IMR-90 (cell line): ENCODE results near the gene RNF212B. TPM values are rescaled to one million over a fixed set of nuclear protein-coding genes. Genes with fewer than 3 reads are reported as not detected.

Experiments
- ATAC-seq: fragments of 200-7000 bp; cut with Tn5 transposase; 2 replicates; pipeline ENCODE4 v1.9.1; 2020; ENCODE audit warnings: low read depth, mild to moderate bottlenecking, moderate library complexity
- BruUV-seq: library from RNA; stranded (reverse); fragments of 400-500 nt; replicated peaks from 2 replicates; lab custom pipeline; 2021; lab: Mats Ljungman, UMichigan
- CTCF ChIA-PET: fragments of 300-600 bp; formaldehyde crosslinking; extraction: SDS; loops from one replicate; lab custom pipeline; 2021; ENCODE audit warnings: antibody characterized with exemption; lab: Yijun Ruan, JAX
- POLR2A ChIA-PET: fragments of 300-600 bp; sonication (Branson Sonifier 250); formaldehyde crosslinking; loops from one replicate; lab custom pipeline; 2022; ENCODE audit warnings: antibody characterized with exemption; ENCODE audit not compliant: unreplicated experiment; lab: Charles Lee
- DNase-seq: peaks from one replicate; pipeline ENCODE4 v3.0.0; 2013
- H2AFZ ChIP-seq: replicated peaks from 2 replicates; pipeline ENCODE3; 2013; ENCODE audit warnings: low read length, mild to moderate bottlenecking; ENCODE audit not compliant: poor library complexity
- H2AK5ac ChIP-seq: 2 replicates; pipeline ENCODE4 v1.6.1; 2013; ENCODE audit warnings: low read depth, low read length, inconsistent platforms
- H2AK9ac ChIP-seq: replicated peaks from 2 replicates; pipeline ENCODE3; 2013; ENCODE audit warnings: mild to moderate bottlenecking, low read depth, low read length, moderate library complexity; ENCODE audit not compliant: poor library complexity
- H2BK120ac ChIP-seq: 2 replicates; pipeline ENCODE4 v1.6.1; 2013; ENCODE audit warnings: low read depth, low read length, inconsistent platforms
- H2BK15ac ChIP-seq: 3 replicates; pipeline ENCODE4 v1.6.1; 2013; ENCODE audit warnings: low read depth, low read length, inconsistent platforms
- H2BK20ac ChIP-seq: 2 replicates; pipeline ENCODE4 v1.6.1; 2013; ENCODE audit warnings: low read depth, mild to moderate bottlenecking, inconsistent platforms, low read length, moderate library complexity
- H2BK5ac ChIP-seq: 2 replicates; pipeline ENCODE4 v1.6.1; 2013; ENCODE audit warnings: mild to moderate bottlenecking, low read depth, low read length, inconsistent platforms; ENCODE audit not compliant: poor library complexity, severe bottlenecking
- H3K14ac ChIP-seq: replicated peaks from 2 replicates; pipeline ENCODE4 v1.6.1; 2013; ENCODE audit warnings: low read depth, low read length, inconsistent platforms
- H3K18ac ChIP-seq: 2 replicates; pipeline ENCODE4 v1.6.1; 2013; ENCODE audit warnings: low read depth, low read length, control low read depth
- H3K23ac ChIP-seq: 2 replicates; pipeline ENCODE4 v1.6.1; 2013; ENCODE audit warnings: low read depth, low read length, inconsistent platforms
- H3K27ac ChIP-seq: 2 replicates; pipeline ENCODE4 v1.5.1; 2013; ENCODE audit warnings: mild to moderate bottlenecking, control low read depth, low read length; ENCODE audit not compliant: insufficient read depth
- H3K27me3 ChIP-seq: 2 replicates; pipeline ENCODE4 v1.6.1; 2013; ENCODE audit warnings: low read length; ENCODE audit not compliant: control insufficient read depth, insufficient read depth
- H3K36me3 ChIP-seq: 2 replicates; pipeline ENCODE4 v1.6.1; 2013; ENCODE audit warnings: low read length, mixed read lengths; ENCODE audit not compliant: control insufficient read depth, insufficient read depth
- H3K4ac ChIP-seq: 2 replicates; pipeline ENCODE4 v1.6.1; 2013; ENCODE audit warnings: low read depth, low read length, inconsistent platforms
- H3K4me1 ChIP-seq: 2 replicates; pipeline ENCODE4 v1.6.1; 2013; ENCODE audit warnings: low read length, mixed read lengths; ENCODE audit not compliant: control insufficient read depth, insufficient read depth
- H3K4me2 ChIP-seq: 2 replicates; pipeline ENCODE4 v1.6.1; 2013; ENCODE audit warnings: low read depth, mild to moderate bottlenecking, control low read depth, low read length, moderate library complexity
- H3K4me3 ChIP-seq: 2 replicates; pipeline ENCODE4 v1.5.1; 2013; ENCODE audit warnings: low read depth, mild to moderate bottlenecking, control low read depth, low read length, moderate library complexity; ENCODE audit not compliant: insufficient read depth
- H3K56ac ChIP-seq: 2 replicates; pipeline ENCODE4 v1.6.1; 2013; ENCODE audit warnings: low read length, inconsistent platforms; ENCODE audit not compliant: insufficient read depth; ENCODE audit errors: extremely low read depth
- H3K79me1 ChIP-seq, 2 experiments: 2 replicates each; pipeline ENCODE4 v1.6.1; 2013; ENCODE audit warnings: low read length in 2 of 2, inconsistent platforms in 1 of 2, low read depth in 1 of 2
- H3K9ac ChIP-seq: 2 replicates; pipeline ENCODE4 v1.6.1; 2013; ENCODE audit warnings: low read depth, low read length, control low read depth
- H3K9me1 ChIP-seq: 2 replicates; pipeline ENCODE4 v1.6.1; 2013; ENCODE audit warnings: low read length, inconsistent platforms; ENCODE audit not compliant: insufficient read depth
- H3K9me3 ChIP-seq: 2 replicates; pipeline ENCODE4 v1.6.1; 2013; ENCODE audit warnings: low read length; ENCODE audit not compliant: control insufficient read depth, insufficient read depth
- H4K20me1 ChIP-seq: 2 replicates; pipeline ENCODE4 v1.6.1; 2013; ENCODE audit warnings: low read length, inconsistent platforms; ENCODE audit not compliant: insufficient read depth
- H4K5ac ChIP-seq: 2 replicates; pipeline ENCODE4 v1.6.1; 2013; ENCODE audit warnings: mild to moderate bottlenecking, low read depth, low read length, control low read depth
- H4K8ac ChIP-seq, 2 experiments: 2 replicates each; pipeline ENCODE4 v1.6.1; 2013; ENCODE audit warnings: low read depth in 2 of 2, low read length in 2 of 2, control low read depth in 1 of 2, inconsistent platforms in 1 of 2
- H4K91ac ChIP-seq: 2 replicates; pipeline ENCODE4 v1.6.1; 2013; ENCODE audit warnings: low read depth, low read length, inconsistent platforms; ENCODE audit not compliant: insufficient read depth
- FOS ChIP-seq: fragments of 150-350 bp; IDR thresholded peaks from 2 replicates; pipeline ENCODE4 v1.6.1; 2016; ENCODE audit warnings: low read depth, low read length
- MAFK ChIP-seq: IDR thresholded peaks from 2 replicates; pipeline ENCODE4 v1.6.1; 2012; ENCODE audit warnings: low read depth, low read length, improper control_type of control experiment
- WGBS, 2 experiments: methylation state at CpG; one replicate each; pipeline versions ENCODE4 v1.1.5 to v1.1.7; 2013; ENCODE audit warnings: missing lambda C conversion rate in 2 of 2; ENCODE audit not compliant: insufficient read length in 1 of 2; ENCODE audit errors: extremely low coverage in 2 of 2; 5-methylcytosine and 5-hydroxymethylcytosine counted together
- dilution Hi-C: fragments of 300-500 bp; cut with HindIII; formaldehyde crosslinking; loops from one replicate; pipeline ENCODE4 v1.14.3; 2018; ENCODE audit warnings: low sequenced_read_pairs; ENCODE audit not compliant: unreplicated experiment
- in situ Hi-C: fragments of 300-500 bp; cut with MboI; formaldehyde crosslinking; loops from 3 replicates; pipeline ENCODE4 v1.14.3; 2019; ENCODE audit warnings: low sequenced_read_pairs, inconsistent platforms, mixed read lengths
- intact Hi-C: fragments of 100-400 bp; cut with micrococcal nuclease; formaldehyde crosslinking; loops from 2 replicates; pipeline ENCODE4 v1.10.0; 2022
- polyA plus RNA-seq, 3 experiments: library from polyadenylated mRNA; depleted of rRNA; stranded (reverse); fragments of >200 nt; gene quantifications; 2 replicates each; pipeline ENCODE4 v1.2.3, GENCODE V29; 2012; ENCODE audit warnings: low replicate concordance in 1 of 3
- total RNA-seq: library from RNA; depleted of rRNA; stranded (reverse); fragments of >200 nt; gene quantifications from 2 replicates; pipeline ENCODE4 v1.2.3, GENCODE V29; 2012

Gene RNF212B
- total and polyA plus RNA-seq, 2 of the 4 experiments (the other 2 are of a cell fraction): not detected

- Histone ChIP-seq H3K56ac (no peak overlapping the region), H2BK15ac (no peak overlapping the region), H3K9me3 (no peaks in the 10 kb centered on the region; the same call in 1 of the 2 replicates), H3K36me3 (no peaks in the 10 kb centered on the region), H2BK20ac (no peak overlapping the region), H3K14ac (no peak overlapping the region), H2AFZ (peak overlapping the region; percentile 58), H4K91ac (no peak overlapping the region), H4K5ac (no peak overlapping the region), H2AK5ac (no peak overlapping the region), H3K9me1 (no peaks in the 10 kb centered on the region), H3K4me3 (no peak overlapping the region), H3K4me1 (no peaks in the 10 kb centered on the region), H3K4me2 (no peak overlapping the region), H2BK120ac (no peak overlapping the region), H3K4ac (no peak overlapping the region), H3K23ac (no peak overlapping the region), H2BK5ac (no peak overlapping the region), H3K27me3 (peaks cover 2% of the 10 kb centered on the region; the same call in 1 of the 2 replicates), H3K27ac (no peak overlapping the region), H3K18ac (no peak overlapping the region), H3K79me1 (no peaks in the 10 kb centered on the region), H3K9ac (no peak overlapping the region), H4K20me1 (no peaks in the 10 kb centered on the region), H2AK9ac (no peak overlapping the region), H4K8ac (no peak overlapping the region)
- WGBS, 2 experiments: no CpG with 5 or more reads among the region's 6 CpGs
- TF ChIP-seq MAFK (no peak), FOS (no peak)
- BruUV-seq: no TSS peak
- dilution Hi-C loops: no loop called here
- DNase-seq (no peak), ATAC-seq (no peak)
- intact Hi-C loops: no loop called here
- ChIA-PET POLR2A (interaction anchor here (0.6 kb wide), 1 partner anchor 122 kb away, joined by 4 read pairs; the partner anchor contains the start of genes ACIN1 and C14orf119), CTCF (interaction anchor here (0.6 kb wide), 1 partner anchor 47 kb away, joined by 6 read pairs; no protein-coding TSS in a partner anchor)
- in situ Hi-C loops: no loop called here
Measured at GRCh38 chr14:23217032-23218020, 20.4 kb upstream of the RNF212B start.
